D721Med (cell line): ENCODE measurements around the gene VARS2.
"Not testable (repeated sequence)": the region's sequence is repeated elsewhere in the genome, so short reads cannot be mapped to it uniquely, and the experiment has no call there.

Source experiments
- DNase-seq: peaks from one replicate; pipeline ENCODE4 v3.0.0; 2011; ENCODE audit warnings: low spot score; ENCODE audit not compliant: insufficient read length
- FAIRE-seq: peaks from 2 replicates; lab custom pipeline; 2011; peaks lifted over from hg19 to GRCh38; lab: Jason Lieb, UNC
- TF ChIP-seq, protein P1 (sequence below): IDR thresholded peaks from 2 replicates; pipeline ENCODE4 v1.5.1; 2012; ENCODE audit warnings: mild to moderate bottlenecking, control low read depth; ENCODE audit not compliant: insufficient read depth; ENCODE audit errors: missing control alignments

Gene VARS2

DNA sequence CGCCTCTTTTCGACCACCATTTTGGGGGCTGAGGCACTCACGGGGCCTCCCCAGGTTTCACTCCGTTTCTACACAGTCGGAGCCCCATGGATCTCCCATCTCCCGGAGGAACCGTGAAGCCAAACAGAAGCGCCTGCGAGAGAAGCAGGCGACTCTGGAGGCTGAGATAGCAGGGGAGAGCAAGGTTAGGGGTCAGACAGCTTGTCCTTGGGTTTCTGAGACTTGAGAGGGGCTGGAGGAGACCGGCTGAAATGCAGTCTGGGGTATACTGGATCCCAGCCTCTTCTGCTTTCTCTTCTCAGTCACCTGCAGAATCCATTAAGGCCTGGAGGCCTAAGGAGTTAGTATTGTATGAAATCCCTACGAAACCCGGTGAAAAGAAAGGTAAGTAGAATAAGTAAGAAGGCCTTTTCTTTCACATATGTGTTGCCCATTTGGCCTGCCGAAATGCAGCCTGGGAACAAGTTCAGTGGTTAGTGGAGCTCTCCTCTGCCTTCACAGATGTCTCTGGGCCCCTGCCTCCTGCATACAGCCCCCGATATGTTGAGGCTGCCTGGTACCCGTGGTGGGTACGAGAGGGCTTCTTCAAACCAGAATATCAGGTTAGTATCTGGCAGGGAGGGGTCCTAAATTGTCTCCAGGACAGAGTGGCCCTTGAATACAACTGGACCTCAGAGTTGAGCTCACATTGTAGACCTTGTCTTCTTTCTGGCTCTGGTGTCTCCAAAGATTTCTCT is 984 bp downstream of the VARS2 start:
- TF ChIP-seq, protein P1, sequence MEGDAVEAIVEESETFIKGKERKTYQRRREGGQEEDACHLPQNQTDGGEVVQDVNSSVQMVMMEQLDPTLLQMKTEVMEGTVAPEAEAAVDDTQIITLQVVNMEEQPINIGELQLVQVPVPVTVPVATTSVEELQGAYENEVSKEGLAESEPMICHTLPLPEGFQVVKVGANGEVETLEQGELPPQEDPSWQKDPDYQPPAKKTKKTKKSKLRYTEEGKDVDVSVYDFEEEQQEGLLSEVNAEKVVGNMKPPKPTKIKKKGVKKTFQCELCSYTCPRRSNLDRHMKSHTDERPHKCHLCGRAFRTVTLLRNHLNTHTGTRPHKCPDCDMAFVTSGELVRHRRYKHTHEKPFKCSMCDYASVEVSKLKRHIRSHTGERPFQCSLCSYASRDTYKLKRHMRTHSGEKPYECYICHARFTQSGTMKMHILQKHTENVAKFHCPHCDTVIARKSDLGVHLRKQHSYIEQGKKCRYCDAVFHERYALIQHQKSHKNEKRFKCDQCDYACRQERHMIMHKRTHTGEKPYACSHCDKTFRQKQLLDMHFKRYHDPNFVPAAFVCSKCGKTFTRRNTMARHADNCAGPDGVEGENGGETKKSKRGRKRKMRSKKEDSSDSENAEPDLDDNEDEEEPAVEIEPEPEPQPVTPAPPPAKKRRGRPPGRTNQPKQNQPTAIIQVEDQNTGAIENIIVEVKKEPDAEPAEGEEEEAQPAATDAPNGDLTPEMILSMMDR = no peak
- FAIRE-seq = no peak

DNA sequence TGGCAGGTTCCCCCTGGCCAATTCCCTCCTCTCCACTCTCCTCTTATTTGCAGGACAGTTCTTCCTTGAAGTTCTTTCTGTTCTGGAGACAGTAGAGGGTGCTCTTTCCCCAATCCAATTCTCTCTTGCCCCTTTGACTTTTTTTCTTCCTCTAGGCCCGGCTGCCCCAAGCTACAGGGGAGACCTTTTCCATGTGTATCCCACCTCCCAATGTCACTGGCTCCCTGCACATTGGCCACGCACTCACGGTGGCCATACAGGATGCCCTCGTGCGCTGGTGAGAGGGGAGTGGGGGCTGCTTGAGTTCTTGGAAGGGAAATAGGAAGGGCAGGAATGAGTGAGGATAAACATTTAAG is 1.5 kb downstream of the VARS2 start:
- DNase-seq (peak; percentile 68), FAIRE-seq (no peak)
- TF ChIP-seq, protein P1 = peak; percentile 71

More for the DNA sequence above, 984 bp downstream of the VARS2 start:
- DNase-seq = no peak

DNA sequence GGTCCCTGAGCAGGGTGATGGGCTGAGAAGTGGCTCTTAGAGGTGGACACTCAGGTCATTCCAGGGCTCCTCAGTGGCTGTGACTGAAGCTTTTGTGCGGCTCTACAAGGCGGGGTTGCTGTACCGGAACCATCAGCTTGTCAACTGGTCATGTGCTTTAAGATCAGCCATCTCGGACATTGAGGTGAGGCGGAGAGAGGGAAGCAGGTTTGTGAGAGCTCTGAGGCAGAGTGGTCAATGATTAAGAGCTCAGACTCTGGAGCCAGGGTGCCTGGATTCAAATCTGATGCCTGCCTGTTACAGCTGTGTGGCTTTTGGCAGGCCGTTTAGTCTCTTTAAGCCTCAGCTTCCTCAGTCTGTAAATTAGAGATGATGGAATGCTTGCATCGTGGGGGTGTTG is 3.0 kb downstream of the VARS2 start:
- TF ChIP-seq, protein P1 = no peak
- DNase-seq (no peak), FAIRE-seq (no peak)

DNA sequence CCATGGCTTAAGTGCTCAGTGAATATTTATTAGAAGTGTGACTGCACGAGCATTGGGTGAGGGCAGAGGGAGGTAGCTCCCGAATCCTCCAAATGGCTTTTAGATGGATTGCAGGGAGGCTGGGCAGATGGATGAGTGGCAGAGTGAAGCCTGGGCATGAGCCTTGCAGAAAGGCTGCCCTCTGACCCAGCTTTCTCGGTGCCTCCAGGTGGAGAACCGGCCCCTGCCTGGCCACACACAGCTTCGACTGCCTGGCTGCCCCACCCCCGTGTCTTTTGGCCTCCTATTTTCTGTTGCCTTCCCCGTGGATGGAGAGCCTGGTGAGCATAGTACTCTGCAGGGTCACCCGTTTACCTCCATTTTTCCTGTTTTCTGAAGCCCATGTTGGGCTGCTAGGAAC is 3.4 kb downstream of the VARS2 start:
- DNase-seq = no peak
- TF ChIP-seq, protein P1 = no peak
- no peak for FAIRE-seq

DNA sequence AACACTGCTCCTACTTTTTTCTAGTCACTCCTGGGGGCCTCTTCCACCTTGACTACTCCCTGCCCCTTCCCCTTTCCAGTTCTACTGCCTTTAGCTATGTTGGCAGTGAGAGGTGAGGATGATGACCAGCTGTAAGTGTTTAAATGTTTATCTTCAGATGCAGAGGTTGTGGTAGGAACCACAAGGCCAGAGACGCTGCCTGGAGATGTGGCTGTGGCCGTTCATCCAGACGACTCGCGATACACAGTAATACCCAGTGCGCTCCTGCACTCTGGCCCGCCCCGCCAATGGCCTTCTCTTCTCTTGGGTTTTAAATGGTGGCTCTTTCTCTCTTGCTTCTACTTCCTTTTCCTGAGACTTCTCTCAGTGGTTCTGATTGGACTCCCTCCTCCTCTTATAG is 4.6 kb downstream of the VARS2 start:
- DNase-seq = no peak

DNA sequence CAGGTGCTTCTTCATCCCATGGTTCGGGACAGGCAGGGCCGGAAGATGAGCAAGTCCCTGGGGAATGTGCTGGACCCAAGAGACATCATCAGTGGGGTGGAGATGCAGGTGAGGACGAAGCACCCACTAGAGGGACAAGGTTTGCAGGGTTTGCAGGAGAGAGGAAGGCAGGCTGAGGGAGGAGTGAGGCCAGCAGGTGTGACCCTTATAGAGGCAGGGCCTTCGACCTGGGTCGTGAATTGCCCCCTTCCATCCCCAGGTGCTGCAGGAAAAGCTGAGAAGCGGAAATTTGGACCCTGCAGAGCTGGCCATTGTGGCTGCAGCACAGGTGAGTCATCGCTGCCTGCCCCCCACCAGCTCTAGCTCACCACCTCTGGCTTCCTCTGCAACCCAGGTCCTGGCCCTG is 8.4 kb downstream of the VARS2 start:
- FAIRE-seq (no peak), DNase-seq (no peak)
- TF ChIP-seq, protein P1 = no peak

More for the DNA sequence above, 4.6 kb downstream of the VARS2 start:
- FAIRE-seq = no peak
- TF ChIP-seq, protein P1 = no peak

DNA sequence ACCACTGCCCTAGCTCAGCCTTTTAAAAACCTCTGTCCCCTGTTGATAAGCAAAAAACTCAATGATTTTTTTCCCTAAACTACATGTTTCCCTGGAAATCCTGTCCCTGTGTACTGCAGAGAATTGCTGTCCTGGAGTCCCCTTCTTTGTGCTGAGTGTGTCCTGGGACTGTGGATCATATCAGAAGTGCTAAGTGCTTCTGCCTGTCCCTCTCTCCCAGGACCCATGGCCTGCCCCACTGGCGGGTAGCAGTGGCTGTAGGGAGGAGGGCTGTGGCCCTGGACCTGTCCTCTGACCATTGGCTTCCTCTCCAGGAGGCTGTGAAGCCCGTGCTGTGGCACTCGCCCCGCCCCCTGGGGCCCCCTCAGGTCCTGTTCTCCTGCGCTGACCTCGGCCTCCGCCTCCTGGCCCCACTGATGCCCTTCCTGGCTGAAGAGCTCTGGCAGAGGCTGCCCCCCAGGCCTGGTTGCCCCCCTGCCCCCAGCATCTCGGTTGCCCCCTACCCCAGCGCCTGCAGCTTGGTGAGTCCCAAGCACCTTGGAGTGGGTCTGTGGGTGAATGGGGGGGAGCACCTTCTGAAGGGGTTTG is 10.1 kb downstream of the VARS2 start:
- FAIRE-seq, DNase-seq: not testable (repeated sequence)
